ENCODE measurements around the gene PUS7.
"Not testable (repeated sequence)": the region's sequence is repeated elsewhere in the genome, so short reads cannot be mapped to it uniquely, and the experiment has no call there.

PUS7 gene, protein sequence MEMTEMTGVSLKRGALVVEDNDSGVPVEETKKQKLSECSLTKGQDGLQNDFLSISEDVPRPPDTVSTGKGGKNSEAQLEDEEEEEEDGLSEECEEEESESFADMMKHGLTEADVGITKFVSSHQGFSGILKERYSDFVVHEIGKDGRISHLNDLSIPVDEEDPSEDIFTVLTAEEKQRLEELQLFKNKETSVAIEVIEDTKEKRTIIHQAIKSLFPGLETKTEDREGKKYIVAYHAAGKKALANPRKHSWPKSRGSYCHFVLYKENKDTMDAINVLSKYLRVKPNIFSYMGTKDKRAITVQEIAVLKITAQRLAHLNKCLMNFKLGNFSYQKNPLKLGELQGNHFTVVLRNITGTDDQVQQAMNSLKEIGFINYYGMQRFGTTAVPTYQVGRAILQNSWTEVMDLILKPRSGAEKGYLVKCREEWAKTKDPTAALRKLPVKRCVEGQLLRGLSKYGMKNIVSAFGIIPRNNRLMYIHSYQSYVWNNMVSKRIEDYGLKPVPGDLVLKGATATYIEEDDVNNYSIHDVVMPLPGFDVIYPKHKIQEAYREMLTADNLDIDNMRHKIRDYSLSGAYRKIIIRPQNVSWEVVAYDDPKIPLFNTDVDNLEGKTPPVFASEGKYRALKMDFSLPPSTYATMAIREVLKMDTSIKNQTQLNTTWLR

DNA sequence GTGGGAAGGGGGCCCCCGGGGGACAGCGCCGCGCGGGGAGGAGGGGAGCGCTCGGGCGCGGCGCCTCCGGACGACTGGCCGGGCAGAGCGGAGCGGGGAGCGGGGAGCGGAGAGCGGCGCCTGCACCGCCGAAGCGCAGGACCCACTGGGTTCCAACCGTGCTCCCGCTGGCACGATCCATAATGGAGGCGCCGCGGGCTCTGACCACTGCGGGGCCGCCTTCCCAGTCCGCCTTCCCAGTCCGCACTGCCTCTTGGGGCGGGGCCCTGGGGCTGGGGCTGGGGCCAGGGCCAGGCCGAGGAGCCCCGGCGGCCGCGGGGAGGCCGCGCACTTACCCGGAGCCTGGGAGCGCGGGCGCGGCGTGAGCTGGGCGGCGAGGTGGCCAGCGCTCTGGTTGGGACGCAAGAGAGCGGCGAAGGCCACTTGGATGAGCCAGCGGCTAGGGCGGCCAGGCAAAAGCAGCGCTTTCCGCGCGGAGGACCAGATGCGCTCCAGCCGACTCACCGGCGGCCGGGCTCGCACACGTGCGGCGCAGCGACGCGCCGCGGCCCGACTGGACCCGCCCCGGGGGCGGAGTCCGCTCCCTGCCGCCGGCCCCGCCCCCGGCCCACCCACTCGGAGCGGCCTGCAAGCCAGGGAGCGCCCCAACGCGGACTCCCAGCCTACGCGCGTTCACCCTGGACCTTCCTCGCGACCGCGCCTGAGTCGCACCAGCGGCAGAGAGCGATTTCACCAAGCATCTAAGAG lies at the start of gene PUS7:
TSS of gene PUS7 (minus strand) at position 555 of the 747 bp plus-strand sequence. CDS start 13,759 bp downstream, outside the sequence.
- DNase-seq (ENCODE audit: low read depth in 2 of 2) = peak; percentile 68 to 81

DNA sequence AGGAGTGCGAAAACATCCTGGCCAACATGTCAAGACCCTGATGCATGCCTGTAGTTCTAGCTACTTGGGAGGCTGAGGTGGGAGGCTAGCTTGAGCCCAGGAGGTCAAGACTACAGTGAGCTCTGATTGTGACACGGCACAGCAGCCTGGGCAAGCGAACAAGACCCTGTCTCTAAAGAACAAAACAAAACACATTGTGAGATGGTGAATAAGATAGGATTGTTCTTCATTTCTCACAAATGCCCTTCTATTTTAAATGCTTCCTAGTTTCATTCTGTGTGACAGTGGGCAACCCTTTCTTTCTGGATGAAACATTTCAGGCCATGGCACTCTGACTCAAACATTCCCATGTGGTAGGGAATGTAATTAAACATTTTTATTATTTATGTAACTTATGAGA lies 45.8 kb upstream of the PUS7 start:
- DNase-seq (ENCODE audit: low read depth in 2 of 2) = no peak

DNA sequence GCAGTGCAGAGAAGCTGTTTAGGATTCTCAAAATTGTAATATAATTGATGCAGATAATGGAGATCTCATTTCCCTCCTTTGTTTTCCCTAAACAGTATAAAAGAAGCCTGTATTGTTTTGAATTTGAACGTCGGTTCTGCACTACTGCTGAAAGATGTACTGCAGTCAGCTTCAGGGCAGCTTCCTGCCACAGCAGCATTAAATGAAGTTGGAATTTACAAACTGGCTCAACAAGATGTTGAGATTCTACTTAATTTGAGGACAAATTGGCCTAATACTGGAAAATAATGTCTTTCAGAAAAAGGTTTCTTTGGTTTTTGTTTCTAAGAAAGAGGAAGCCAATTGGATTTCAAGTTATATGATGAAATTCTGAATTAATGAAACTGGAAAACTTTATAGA lies 45.0 kb upstream of the PUS7 start:
- no peak for DNase-seq (ENCODE audit: low read depth in 2 of 2)

DNA sequence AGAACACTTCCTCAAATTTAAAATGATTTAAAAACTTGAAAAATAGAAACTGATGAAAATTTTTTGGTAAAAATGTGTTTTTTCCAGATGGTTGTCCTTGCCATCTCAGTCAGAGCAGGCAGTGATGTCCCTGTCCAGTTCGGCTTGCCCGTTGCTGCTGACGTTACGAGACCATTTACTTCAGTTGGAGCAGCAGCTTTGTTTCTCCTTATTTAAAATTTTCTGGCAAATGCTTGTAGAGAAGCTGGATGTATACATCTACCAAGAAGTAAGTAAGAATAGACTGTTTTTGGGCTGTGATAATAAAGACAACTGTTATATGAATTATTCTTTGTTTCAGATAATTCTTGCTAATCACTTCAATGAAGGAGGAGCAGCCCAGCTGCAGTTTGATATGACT lies 43.1 kb upstream of the PUS7 start:
- DNase-seq (ENCODE audit: low read depth in 2 of 2) = no peak

DNA sequence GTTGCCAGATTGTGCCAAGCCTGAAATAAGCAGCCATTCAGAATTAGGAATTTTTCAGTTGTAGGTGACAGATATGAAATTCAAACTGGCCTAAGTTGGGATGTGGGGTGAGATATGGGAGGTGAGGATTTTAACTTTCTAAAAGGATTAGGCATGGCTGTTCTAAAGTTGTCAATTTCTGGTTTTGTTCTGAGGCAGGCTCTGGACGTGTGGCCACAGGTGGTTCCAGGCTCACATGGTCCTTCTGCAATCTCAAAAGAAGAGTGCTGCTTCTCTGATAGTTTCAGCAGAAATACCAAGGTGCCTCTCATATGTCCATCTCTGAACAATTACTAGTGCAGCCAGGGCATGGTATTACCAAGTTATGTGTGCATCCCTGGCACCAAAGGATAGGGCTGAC lies 37.9 kb upstream of the PUS7 start:
- no peak for DNase-seq (ENCODE audit: low read depth in 2 of 2)

DNA sequence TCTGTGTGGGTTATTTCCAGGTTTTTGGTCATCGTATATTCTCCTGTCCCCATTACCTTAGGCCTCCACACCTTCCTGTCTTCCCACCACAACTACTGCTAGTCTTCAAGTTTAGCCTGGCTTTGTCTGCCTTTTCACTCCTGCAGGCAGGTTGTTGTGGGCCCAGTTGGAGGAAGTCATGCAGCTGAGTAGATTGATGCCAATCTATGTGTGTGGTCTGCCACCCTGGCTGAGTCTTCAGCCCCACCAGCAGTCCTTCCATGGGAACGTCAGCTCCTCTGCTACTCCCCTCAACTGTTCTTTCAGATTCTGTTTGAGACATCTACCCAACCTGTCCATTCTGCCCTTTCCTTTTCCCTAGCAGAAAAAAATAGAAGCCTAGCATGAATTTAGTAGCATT lies 16.3 kb upstream of the PUS7 start:
- DNase-seq (ENCODE audit: low read depth in 2 of 2) = no peak

DNA sequence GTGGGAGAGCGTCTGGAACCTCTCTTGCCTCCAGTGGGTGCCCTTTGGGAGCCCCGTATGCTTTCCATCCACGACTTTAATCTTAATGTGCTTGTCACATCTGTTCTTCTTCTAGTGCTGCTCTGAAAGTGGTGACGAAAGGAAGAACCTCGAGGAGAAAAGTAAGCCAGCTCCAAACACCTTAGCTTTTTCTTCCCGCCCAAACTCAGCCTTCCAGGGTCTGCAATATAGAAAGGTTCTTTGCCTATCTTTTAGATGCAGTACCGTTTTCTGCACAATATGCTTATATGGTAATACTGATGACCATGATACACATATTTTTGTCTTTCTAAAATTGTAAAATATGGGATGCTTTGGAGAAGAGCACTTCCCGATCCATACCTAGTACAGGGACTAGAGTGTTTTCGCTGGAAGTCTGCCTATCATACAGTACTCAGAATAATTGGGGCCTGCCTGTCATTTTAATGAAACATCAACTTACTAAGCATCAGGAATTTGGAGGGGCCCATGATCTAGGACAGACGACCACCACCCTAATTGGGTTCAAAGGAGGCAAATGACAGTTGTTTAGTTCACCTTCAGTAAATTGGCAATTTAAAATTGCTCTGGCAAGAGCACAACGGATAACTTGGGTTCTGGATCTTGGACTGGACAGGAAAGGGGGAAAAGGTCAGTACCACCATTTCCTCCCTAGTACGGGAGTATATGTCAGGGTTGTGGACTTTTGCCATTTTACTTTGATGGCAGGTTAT lies 10.8 kb upstream of the PUS7 start:
- DNase-seq (ENCODE audit: low read depth in 2 of 2) = no peak

DNA sequence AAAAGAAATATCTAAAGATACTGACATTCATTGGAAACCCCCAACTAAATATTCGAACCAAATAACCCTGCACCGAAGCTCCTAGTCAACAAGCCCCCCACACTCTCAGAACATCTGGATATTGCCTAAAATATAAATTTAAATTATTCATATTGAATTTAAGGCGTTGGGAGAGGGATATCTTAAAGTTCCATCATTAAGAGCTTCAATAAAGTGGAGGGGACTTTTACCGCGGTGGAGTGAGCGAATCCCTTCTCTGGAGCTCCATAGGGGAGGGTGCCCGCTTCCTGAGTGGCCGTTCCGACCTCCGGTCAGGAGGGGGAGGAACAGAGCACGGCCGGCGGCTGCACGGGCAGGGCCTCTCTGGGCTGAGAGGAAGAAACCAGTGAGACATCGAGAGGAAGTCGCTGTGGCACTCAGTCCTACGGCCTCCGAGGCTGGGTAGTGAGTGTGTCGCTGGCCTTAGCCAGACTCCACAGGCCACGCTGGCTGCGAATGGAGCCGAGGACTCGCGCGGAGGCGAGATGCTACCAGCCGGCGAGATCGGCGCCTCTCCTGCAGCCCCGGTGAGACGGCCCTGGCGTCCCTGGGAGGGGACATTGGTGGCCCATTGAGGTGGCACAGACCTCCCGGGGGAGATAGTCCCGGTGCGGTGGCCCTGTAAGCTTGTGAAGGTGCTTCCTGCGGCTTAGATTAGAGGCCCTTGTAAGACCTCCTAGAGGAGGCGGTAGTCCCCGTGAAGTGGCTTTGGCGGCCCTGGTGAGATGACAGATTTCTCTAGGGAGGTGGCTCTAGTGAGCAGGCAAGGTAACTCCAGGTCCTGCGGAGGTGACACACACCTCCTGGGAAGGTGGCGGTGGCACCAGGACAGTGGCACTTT lies 10.0 kb upstream of the PUS7 start, which contains the start of gene RINT1:
TSS of gene RINT1 (plus strand) at position 410 of the 880 bp plus-strand sequence. CDS start at position 525, 115 bp downstream.
- DNase-seq (ENCODE audit: low read depth in 2 of 2) = peak; percentile 82 to 88

DNA sequence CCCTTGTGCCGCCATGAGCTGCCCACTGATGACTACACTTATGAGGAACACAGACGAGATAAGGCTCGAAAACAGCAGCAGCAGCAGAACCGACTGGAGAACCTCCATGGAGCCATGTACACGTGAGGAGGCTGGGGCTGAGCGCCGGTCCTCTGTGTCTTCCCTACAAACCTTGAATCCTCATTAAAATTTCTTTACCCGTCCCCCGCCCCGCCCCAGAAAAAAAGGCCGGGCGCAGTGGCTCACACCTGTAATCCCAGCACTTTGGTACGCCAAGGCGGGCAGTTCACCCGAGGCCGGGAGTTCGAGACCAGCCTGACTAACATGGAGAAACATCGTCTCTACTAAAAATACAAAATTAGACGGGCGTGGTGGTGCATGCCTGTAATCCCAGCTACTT lies 8.5 kb upstream of the PUS7 start:
- no peak for DNase-seq (ENCODE audit: low read depth in 2 of 2)

DNA sequence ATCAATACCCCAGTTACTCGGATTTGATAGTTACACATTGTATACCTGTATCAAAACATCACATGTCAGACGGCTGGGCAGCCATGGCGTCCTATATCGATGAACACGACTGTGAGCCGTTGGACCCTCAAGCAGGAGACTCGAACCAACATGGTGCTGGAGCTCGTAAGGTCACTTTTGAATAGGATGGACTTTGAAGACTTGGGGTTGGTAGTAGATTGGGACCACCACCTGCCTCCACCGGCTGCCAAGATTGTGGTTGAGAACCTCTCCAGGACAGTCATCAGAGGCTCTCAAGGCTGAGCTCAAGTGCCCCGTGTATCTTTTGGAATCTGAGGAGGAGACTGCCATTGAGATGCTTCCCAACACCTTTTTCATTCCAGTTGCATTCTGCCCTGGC lies 8.1 kb upstream of the PUS7 start:
- DNase-seq (ENCODE audit: low read depth in 2 of 2) = no peak

DNA sequence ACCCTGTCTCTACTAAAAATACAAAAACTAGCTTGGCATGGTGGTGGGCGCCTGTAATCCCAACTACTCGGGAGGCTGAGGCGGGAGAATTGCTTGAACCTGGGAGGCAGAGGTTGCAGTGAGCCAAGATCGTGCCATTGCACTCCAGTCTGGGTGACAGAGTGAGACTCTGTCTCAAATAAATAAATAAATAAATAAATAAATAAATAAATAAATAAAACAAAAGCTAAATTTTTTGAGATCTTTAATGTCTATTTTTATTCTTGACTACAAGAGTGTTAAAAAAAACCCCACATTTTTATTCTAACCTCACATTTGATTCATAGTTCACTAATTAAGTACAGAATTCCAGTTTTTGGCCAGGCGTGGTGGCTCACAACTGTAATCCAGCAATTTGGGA lies 5.7 kb upstream of the PUS7 start:
- DNase-seq (ENCODE audit: low read depth in 2 of 2) = not testable (repeated sequence)

DNA sequence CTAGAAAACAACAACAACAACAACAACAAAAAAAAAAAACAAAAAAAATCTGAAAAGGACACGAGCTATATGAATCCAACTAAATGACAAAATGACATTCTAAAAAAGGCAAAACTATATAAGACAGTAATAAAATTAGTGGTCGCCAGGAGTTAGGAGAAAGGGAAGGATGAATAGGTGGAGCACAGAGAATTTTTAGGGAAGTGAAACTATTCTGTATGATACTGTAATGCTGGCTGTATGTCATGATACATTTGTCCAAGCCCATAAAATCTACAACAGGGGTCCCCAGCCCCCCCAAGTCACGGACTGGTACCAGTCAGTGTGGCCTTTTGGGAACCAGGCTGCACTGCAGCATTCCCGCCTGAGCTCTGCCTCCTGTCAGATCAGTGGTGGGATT lies 2.8 kb upstream of the PUS7 start:
- no peak for DNase-seq (ENCODE audit: low read depth in 2 of 2)

DNA sequence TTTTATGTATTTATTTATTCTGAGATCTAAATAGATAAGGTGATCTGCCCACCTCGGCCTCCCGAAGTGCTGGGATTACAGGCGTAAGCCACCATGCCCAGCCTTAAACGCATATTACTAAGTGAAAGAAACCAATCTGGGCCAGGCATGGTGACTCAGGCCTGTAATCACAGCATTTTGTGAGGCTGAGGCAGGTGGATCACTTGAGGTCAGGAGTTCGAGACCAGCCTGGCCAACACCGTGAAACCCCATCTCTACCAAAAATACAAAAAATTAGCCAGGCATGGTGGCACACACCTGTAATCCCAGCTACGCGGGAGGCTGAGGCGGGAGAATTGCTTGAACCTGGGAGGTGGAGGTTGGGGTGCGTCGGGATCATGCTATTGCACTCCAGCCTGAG lies 2.4 kb upstream of the PUS7 start:
- DNase-seq (ENCODE audit: low read depth in 2 of 2) = not testable (repeated sequence)

DNA sequence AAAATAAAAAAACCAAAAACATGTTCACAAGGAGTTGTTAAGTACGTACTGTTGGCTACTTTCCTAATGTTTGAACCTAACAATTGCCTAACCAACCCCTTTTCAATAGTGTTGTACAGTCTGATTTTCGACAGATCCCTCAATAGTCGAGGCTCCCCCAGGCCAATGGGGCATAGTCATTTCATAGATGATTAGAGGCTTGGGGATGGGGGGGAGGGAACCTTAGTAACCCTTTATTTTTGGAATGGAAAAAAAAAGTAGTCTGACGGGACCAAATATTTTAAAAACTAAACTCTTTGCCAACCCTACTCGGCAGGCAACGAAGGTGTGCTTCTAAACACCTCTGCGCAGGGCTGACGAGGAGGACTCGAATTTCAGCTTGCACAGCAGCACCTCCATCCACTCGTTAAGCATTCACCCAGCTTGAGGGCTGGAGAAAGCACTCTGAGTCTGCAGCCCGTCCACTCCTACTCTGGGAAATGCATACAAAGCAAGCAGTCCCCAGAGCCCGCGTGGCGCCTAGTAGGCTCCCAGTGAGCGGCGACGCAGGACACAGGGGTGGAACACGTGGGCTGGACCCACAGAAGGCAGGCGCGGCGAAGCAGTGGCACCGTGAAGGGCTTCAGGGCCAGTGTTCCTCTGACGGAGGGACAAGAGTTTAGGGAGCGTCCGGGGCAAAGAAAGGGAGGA lies 899 bp downstream of the PUS7 start:
- DNase-seq (ENCODE audit: low read depth in 2 of 2) = peak; percentile 42 to 44

DNA sequence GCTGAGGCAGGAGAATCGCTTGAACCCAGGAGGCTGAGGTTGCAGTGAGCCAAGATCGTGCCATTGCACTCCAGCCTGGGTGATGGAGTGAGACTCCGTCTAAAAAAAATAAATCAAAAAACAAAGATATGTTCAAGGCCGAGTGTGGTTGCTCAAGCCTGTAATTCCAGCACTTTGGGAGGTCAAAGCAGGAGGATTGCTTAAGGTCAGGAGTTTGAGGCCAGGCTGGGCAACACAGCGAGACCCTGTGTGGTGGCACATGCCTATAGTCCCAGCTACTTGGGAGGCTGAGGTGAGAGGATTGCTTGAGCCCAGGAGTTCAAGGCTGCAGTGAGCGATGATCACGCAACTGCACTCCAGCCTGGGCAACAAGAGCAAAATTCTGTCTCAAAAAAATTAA lies 1.5 kb downstream of the PUS7 start:
- DNase-seq (ENCODE audit: low read depth in 2 of 2) = not testable (repeated sequence)

DNA sequence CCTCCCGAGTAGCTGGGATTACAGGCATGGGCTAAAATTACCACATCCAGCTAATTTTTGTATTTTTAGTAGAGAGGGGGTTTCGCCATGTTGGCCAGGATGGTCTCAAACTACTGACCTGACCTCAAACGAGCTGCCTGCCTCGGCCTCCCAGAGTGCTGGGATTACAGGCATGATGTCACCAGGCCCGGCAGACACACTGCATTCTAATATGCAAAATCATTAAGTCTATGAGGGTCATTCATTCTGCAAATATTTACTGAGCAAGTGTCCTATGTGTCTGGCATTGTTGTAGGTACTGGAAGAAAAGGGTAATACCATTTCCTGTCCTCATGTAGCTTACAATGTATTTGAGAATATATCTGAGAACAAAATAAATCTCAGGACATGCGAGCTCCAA lies 2.7 kb downstream of the PUS7 start:
- no peak for DNase-seq (ENCODE audit: low read depth in 2 of 2)

DNA sequence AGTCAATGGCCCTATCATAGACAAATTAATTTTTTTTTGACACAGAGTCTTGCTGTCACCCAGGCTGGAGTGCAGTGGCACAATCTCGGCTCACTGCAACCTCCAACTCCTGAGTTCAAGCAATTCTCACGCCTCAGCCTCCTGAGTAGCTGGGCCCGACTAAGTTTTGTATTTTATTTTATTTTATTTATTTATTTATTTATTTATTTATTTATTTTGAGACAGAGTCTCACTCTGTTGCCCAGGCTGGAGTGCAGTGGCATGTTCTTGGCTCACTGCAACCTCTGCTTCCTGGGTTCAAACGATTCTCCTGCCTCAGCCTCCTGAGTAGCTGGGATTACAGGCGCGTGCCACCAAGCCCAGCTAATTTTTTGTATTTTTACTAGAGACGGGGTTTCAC lies 6.5 kb downstream of the PUS7 start:
- not testable (repeated sequence) for DNase-seq (ENCODE audit: low read depth in 2 of 2)

DNA sequence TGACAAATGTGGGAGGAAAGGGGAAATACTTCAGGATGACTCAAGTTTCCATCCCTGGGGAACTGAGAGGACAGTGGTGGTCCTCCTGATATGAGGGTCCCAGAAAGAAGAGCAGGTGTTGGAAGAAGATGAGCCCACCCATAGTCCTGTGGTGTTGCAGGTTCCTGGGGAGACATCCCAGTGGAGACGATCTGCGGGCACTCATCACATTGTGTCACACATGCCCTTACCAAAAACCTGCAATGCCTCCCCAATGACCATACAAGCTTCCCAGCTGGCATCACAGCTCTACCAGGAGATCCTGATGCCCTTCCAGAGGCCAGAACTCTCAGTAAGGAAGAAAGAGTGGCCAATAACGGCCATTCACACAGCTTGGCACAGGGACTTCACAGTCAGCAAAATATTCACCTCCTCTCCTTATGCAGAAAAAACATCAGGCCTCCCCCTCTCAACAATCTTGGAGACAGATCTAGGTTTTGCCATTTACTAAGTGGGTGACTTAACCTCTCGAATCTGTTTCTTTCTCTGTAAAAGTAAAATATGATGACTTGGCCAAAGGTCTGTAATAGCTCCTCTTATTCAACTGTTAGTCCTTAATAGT lies 9.0 kb downstream of the PUS7 start:
- no peak for DNase-seq (ENCODE audit: low read depth in 2 of 2)

DNA sequence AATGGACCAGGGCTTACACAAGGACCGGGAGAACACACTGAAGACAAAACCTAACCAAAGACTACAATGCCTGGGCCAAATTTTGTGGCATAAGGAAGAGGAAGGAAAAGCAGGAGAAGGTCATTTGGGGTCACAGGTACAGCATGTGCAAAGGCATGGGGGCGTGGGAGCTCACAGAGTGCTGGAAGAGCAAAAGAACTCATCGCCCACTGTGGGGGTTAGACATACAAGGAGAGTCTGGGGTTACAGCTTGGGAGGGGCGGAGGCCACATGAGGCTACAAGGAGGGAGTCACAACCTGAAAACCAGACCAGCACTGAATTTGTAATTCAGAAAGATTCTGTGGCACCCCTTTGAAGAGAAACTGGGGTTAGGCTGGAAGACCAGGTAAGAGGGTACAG lies 9.7 kb downstream of the PUS7 start:
- DNase-seq (ENCODE audit: low read depth in 2 of 2) = no peak

DNA sequence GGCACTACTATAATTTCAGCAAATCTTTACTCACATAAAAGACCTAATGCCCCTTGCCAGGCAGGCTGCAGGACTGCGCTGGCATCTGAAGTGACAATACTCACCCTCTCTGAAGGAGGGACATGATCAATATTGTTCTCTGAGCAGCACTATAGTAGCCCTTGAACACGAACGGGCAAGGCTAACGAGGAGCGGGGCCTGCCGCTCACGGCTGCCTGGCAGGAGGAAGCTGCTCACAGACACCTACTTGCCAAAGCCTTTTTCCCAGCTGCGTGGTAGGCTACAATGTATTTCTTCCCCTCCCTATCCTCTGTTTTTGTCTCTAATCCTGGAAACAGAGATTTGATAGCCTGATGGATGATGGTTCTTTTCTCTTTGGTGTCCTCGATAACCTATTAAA lies 19.9 kb downstream of the PUS7 start:
- no peak for DNase-seq (ENCODE audit: low read depth in 2 of 2)

Data from stimulated activated CD4-positive, alpha-beta T cell treated with anti-CD3 and anti-CD28 coated beads, Interleukin-1b, Interleukin-23, amount 100 ng/mL, for 4 hours (primary cell).